ENCODE results near the gene TULP4.

Gene TULP4

GRCh38 chr6:158312165-158312564, at the start of gene TULP4:
TULP4 (plus strand) TSS chr6:158312465; CDS start chr6:158314017, 1,552 bp downstream.
- DNase-seq = no peak
- in situ Hi-C loops (cut with MboI; ENCODE audit: low pct_unique_long_range_greater_than_20kb, low sequenced_read_pairs) = no loop called here

GRCh38 chr6:158262755-158263154, 49.5 kb upstream of the TULP4 start:
- DNase-seq = no peak
- in situ Hi-C loops (cut with MboI; ENCODE audit: low pct_unique_long_range_greater_than_20kb, low sequenced_read_pairs) = no loop called here

- in situ Hi-C loops (cut with MboI; ENCODE audit: low pct_unique_long_range_greater_than_20kb, low sequenced_read_pairs) = no loop called here
- DNase-seq = no peak
Measured at GRCh38 chr6:158264180-158264579, 48.1 kb upstream of the TULP4 start.

- in situ Hi-C loops (cut with MboI; ENCODE audit: low pct_unique_long_range_greater_than_20kb, low sequenced_read_pairs) = no loop called here
- DNase-seq = no peak
Measured at GRCh38 chr6:158266131-158266530, 46.1 kb upstream of the TULP4 start.

- DNase-seq = no peak
- in situ Hi-C loops (cut with MboI; ENCODE audit: low pct_unique_long_range_greater_than_20kb, low sequenced_read_pairs) = no loop called here
Measured at GRCh38 chr6:158268361-158269147, 43.7 kb upstream of the TULP4 start.

GRCh38 chr6:158269657-158270056, 42.6 kb upstream of the TULP4 start:
- DNase-seq = no peak
- in situ Hi-C loops (cut with MboI; ENCODE audit: low pct_unique_long_range_greater_than_20kb, low sequenced_read_pairs) = no loop called here

GRCh38 chr6:158270389-158271127, 41.7 kb upstream of the TULP4 start:
- in situ Hi-C loops (cut with MboI; ENCODE audit: low pct_unique_long_range_greater_than_20kb, low sequenced_read_pairs) = no loop called here
- DNase-seq = no peak

GRCh38 chr6:158272324-158272723, 39.9 kb upstream of the TULP4 start:
- in situ Hi-C loops (cut with MboI; ENCODE audit: low pct_unique_long_range_greater_than_20kb, low sequenced_read_pairs) = no loop called here
- DNase-seq = no peak

GRCh38 chr6:158278004-158278403, 34.3 kb upstream of the TULP4 start:
- no peak for DNase-seq
- in situ Hi-C loops (cut with MboI; ENCODE audit: low pct_unique_long_range_greater_than_20kb, low sequenced_read_pairs) = no loop called here

GRCh38 chr6:158279615-158280014, 32.6 kb upstream of the TULP4 start:
- in situ Hi-C loops (cut with MboI; ENCODE audit: low pct_unique_long_range_greater_than_20kb, low sequenced_read_pairs) = no loop called here
- DNase-seq = no peak

GRCh38 chr6:158283304-158283980, 28.8 kb upstream of the TULP4 start:
- peak; percentile 13 for DNase-seq
- in situ Hi-C loops (cut with MboI; ENCODE audit: low pct_unique_long_range_greater_than_20kb, low sequenced_read_pairs) = no loop called here

- DNase-seq = no peak
- in situ Hi-C loops (cut with MboI; ENCODE audit: low pct_unique_long_range_greater_than_20kb, low sequenced_read_pairs) = no loop called here
Measured at GRCh38 chr6:158284007-158284875, 28.0 kb upstream of the TULP4 start.

- in situ Hi-C loops (cut with MboI; ENCODE audit: low pct_unique_long_range_greater_than_20kb, low sequenced_read_pairs) = no loop called here
Measured at GRCh38 chr6:158284876-158285655, 27.2 kb upstream of the TULP4 start.

GRCh38 chr6:158285656-158286021, 26.6 kb upstream of the TULP4 start:
- in situ Hi-C loops (cut with MboI; ENCODE audit: low pct_unique_long_range_greater_than_20kb, low sequenced_read_pairs) = no loop called here
- no peak for DNase-seq

More at GRCh38 chr6:158284876-158285655, 27.2 kb upstream of the TULP4 start:
- no peak for DNase-seq

- no peak for DNase-seq
Measured at GRCh38 chr6:158286413-158286812, 25.9 kb upstream of the TULP4 start.

GRCh38 chr6:158287047-158287446, 25.2 kb upstream of the TULP4 start:
- in situ Hi-C loops (cut with MboI; ENCODE audit: low pct_unique_long_range_greater_than_20kb, low sequenced_read_pairs) = no loop called here
- DNase-seq = no peak

More at GRCh38 chr6:158286413-158286812, 25.9 kb upstream of the TULP4 start:
- in situ Hi-C loops (cut with MboI; ENCODE audit: low pct_unique_long_range_greater_than_20kb, low sequenced_read_pairs) = no loop called here

GRCh38 chr6:158290040-158290439, 22.2 kb upstream of the TULP4 start:
- in situ Hi-C loops (cut with MboI; ENCODE audit: low pct_unique_long_range_greater_than_20kb, low sequenced_read_pairs) = no loop called here
- no peak for DNase-seq

GRCh38 chr6:158290659-158291058, 21.6 kb upstream of the TULP4 start:
- in situ Hi-C loops (cut with MboI; ENCODE audit: low pct_unique_long_range_greater_than_20kb, low sequenced_read_pairs) = no loop called here
- DNase-seq = no peak

Measured in KBM-7 (cell line).